Retinal pigment epithelial cell (primary cell): ENCODE data around the gene TBL1Y.

Experiments
- DNase-seq: peaks from one replicate; pipeline ENCODE4 v3.0.0-alpha.2; 2010; ENCODE audit warnings: low read depth
- H3K4me3 ChIP-seq: 2 replicates; pipeline ENCODE4 v1.5.1; 2011; ENCODE audit warnings: mild to moderate bottlenecking, low read length, control low read depth, moderate library complexity
- CTCF ChIP-seq: conservative IDR thresholded peaks from 2 replicates; pipeline ENCODE4 v1.5.1; 2011; ENCODE audit warnings: low read depth, low read length, control low read depth, inconsistent platforms

TBL1Y gene

GRCh38 chrY:6972271-6972887, 61.9 kb downstream of the TBL1Y start:
- H3K4me3 ChIP-seq = no peak overlapping the region
- no peak for TF ChIP-seq CTCF
- DNase-seq = no peak

GRCh38 chrY:6974971-6975370, 64.5 kb downstream of the TBL1Y start:
- no peak overlapping the region for H3K4me3 ChIP-seq
- no peak for TF ChIP-seq CTCF
- no peak for DNase-seq

GRCh38 chrY:6977783-6978182, 67.3 kb downstream of the TBL1Y start:
- H3K4me3 ChIP-seq = no peak overlapping the region
- no peak for DNase-seq
- no peak for TF ChIP-seq CTCF

GRCh38 chrY:6983221-6983620, 72.7 kb downstream of the TBL1Y start:
- H3K4me3 ChIP-seq = no peak overlapping the region
- TF ChIP-seq CTCF = no peak
- DNase-seq = no peak

GRCh38 chrY:6987811-6988210, 77.3 kb downstream of the TBL1Y start:
- DNase-seq = no peak
- TF ChIP-seq CTCF = no peak
- H3K4me3 ChIP-seq = no peak overlapping the region

GRCh38 chrY:6989886-6990620, 79.6 kb downstream of the TBL1Y start:
- no peak for DNase-seq
- TF ChIP-seq CTCF = no peak
- no peak overlapping the region for H3K4me3 ChIP-seq

GRCh38 chrY:6992041-6992440, 81.5 kb downstream of the TBL1Y start:
- TF ChIP-seq CTCF = no peak
- H3K4me3 ChIP-seq = no peak overlapping the region
- DNase-seq = no peak
